GM10266 (cell line): ENCODE data around the gene BACH2.

ENCODE experiments used
- DNase-seq: peaks from one replicate; pipeline ENCODE4 v3.0.0; 2012; ENCODE audit errors: extremely low spot score
- TF ChIP-seq, protein P1 (sequence below): IDR thresholded peaks from 2 replicates; pipeline ENCODE4 v1.5.1; 2012; ENCODE audit warnings: mild to moderate bottlenecking, low read depth; ENCODE audit not compliant: control insufficient read depth, insufficient read depth; ENCODE audit errors: missing control alignments

Gene BACH2

DNA sequence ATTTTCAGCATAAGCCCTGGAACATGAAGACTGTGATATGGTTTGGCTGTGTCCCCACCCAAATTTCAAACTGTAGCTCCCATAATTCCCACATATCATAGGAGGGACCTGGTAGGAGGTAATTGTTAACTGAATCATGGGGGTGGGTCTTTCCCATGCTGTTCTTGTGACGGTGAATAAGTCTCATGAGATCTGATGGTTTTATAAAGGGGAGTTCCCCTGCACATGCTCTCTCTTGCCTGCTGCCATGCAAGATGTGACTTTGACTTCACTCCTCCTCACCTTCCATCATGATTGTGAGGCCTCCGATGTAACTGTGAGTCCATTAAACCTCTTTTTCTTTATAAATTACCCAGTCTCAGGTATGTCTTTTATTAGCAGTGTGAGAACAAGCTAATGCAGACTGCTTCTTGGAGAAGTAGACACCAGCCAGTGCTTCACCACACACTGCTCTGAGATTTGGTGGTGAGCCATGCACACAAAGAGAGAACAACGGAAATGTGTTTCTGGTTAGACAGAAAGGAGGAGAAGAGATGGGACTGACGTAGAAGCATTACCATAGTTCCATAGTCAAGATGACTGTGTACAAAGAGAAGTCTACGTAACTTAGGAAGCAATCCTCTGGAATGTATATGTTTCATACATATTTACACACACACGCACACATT, 97.8 kb downstream of the BACH2 start:
- TF ChIP-seq, protein P1, sequence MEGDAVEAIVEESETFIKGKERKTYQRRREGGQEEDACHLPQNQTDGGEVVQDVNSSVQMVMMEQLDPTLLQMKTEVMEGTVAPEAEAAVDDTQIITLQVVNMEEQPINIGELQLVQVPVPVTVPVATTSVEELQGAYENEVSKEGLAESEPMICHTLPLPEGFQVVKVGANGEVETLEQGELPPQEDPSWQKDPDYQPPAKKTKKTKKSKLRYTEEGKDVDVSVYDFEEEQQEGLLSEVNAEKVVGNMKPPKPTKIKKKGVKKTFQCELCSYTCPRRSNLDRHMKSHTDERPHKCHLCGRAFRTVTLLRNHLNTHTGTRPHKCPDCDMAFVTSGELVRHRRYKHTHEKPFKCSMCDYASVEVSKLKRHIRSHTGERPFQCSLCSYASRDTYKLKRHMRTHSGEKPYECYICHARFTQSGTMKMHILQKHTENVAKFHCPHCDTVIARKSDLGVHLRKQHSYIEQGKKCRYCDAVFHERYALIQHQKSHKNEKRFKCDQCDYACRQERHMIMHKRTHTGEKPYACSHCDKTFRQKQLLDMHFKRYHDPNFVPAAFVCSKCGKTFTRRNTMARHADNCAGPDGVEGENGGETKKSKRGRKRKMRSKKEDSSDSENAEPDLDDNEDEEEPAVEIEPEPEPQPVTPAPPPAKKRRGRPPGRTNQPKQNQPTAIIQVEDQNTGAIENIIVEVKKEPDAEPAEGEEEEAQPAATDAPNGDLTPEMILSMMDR: no peak
- DNase-seq: no peak

DNA sequence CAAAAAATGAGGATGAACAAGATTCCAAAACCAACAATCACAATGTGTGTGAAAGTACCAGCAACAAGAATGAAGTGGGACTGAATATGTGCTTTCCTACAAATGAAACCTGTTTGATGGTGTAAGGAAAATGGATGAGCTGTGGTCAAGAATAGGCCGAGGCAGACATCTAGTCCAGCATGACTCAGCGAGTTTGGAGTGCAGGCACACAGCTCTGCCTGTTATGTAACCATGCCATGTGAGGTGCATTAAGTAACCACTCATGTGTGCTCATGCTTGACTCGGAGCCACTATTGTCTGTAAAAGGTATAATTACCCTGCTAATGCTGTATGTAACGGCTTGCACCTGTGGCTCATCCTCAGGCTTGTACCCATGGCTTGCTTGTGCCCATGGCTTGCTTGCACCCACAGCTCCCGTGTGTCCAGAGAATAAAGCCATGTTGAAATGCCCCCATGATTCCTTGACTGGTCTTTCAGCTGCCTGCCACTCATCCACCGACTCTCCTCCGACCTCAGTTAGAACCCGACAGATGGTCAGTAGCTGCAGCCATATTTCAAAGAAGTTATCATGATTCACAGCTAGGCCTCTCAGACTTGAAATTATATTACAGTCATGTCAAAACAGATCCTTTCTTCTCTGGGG, 98.7 kb downstream of the BACH2 start:
- TF ChIP-seq, protein P1: no peak
- DNase-seq: no peak

DNA sequence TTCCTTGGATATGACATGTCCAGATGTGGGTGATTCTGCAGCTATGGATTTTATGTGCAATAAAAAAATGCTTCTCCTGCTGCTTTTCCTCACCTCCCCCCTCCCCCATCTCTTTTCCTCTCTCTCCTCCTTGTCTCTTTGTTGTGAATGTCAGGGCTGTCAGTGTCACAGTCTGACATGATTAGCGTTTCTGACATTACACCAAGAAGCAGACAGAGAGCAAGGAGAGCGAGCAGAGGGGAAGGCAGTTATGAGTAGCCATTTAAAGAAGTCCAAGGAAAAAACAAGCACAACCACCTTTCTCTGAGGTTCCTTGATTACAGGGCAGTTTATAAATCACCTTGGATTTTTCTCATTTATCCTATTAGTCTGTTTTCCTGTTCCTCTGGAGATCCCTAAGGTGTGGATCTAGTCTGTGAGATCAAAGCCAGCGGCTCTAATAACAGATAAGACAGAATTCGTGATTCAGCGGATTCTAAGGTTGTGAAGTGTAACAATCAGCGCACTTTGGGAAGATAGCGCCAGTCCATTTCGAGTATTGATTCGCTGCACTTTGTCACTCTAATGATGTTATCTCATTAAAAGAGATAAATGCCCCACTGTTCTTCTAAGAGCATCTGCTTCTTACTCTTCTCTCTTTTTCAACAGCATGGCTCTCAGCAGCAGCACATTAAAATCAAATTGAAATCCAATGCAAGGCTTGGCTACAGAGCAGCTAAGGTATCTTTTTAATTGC, 101.4 kb downstream of the BACH2 start:
- DNase-seq: no peak
- TF ChIP-seq, protein P1: no peak

DNA sequence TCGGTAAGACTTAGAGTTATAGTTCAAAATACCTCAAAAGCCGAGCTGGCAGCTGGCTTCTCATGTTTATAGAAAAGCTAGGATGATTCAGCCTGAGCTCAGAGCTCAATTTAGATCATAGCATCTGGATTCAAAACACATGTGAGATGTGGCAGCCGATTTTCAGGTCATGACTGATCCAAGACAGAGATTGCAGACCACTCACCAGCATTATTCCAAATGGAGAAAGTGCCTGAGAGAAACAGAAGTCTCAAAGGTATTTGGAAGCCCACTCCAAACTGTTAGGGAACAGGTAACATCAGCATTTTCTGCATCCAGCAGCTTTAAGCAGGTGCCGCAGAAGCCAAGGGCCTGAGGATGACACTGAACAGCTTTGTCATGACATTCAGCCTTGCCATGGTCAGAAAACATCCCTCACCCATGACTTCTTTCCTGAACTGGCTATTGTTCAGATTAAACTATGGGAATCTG, 102.2 kb downstream of the BACH2 start:
- DNase-seq: no peak
- TF ChIP-seq, protein P1: no peak

DNA sequence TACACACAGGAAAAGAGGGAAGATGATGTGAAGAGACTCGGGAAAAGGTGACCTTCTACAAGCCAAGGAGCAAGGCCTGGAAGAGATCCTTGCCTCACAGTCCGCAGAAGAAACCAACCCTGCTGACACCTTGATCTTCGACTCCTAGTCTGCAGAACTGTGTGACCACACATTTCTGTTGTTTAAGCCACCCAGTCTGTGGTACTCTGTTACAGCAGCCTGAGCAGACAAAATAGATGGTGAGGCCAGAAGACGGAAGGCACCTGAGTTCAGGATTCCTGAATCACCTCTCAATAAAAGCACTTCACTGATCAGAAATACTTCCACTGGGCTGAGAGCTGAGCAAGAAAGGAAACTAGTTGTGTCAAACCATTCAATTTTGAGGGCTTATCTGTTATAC, 103.3 kb downstream of the BACH2 start:
- no peak for DNase-seq
- TF ChIP-seq, protein P1: no peak

DNA sequence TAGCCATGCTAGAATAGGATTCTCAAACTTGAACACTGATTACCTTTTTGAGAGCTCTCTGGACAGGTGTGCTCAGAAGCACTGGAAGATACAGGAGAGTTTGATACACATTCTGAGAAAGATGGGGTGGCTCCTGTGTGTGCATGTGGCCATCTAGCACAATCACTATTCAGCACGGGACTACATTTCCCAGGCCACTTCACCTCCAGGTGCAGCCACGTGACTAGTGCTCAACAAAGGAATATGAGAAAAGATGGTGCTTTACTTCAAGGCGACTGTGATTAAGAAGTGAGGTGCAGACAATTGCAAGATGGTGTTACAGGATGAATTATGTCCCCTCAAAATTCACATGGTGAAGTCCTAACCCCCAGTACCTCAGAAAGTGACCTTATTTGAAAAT, 103.8 kb downstream of the BACH2 start:
- TF ChIP-seq, protein P1: no peak
- no peak for DNase-seq

DNA sequence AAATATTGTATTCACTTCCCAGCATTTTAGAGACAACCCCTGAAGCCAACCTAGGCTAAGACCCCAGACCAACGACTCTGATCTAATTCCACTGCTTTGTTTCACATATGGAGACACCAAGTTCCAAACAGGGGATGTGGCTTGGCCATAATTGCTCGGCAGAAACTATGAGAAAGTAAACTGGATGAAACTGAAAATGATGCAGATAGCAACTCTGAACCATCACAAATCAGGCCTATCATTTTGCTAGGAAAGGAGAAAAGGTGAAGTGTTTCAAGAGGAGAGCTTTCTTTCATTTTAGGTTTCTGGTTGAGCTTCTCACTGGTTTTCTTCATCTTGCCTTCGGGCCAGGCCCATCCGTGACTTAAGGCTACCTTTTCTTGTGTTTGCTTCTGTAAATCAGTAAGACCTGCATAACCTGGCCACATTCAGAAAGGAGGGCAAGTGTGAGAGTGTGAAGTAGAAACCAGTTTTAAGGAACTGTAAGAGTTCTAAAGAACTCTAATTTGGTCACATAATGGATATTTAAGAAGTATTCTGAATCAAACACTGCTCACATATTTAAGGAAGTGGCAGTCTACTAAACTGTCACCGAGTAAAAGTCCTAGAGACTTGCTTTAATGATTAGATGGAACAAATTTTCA, 105.8 kb downstream of the BACH2 start:
- no peak for DNase-seq

More for the DNA sequence above, 105.8 kb downstream of the BACH2 start:
- TF ChIP-seq, protein P1: no peak
